G401.6 (cell line): ENCODE measurements around the gene CFAP97D2.
"Not testable (repeated sequence)": the region's sequence is repeated elsewhere in the genome, so short reads cannot be mapped to it uniquely, and the experiment has no call there.

ENCODE experiments used
- FAIRE-seq: peaks from 2 replicates; lab custom pipeline; 2012; peaks lifted over from hg19 to GRCh38; lab: Jason Lieb, UNC

The CFAP97D2 gene

DNA sequence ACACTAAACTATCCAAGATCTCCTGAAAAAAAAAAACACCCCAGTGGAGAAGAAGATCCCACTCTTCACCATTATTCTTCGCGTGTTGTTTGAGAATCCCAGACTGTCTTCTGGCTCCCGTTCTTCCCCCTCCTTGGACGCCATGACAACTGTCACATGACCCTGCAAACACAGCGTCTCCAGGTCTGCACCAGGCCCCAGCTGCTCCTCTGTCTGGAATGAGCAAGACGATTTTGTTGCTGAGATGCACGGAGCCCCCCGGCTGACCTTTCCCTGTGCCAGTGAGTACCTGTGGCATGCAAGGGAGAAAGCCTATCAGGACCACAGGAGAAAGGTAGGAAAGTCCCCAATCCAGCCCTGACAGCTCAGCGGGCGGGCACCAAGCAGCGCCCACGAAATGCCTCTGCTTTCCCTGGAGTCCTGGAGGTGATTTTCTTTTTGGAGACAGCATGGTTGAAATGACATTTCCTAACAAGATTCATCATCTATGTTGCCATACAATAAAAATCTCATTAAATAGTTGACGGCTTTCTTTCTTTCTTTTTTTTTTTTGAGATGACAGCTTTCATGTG is at the start of gene CFAP97D2:
Gene CFAP97D2, plus strand, starts transcription at position 171 of the 572 bp plus-strand sequence. Its CDS starts 74 bp downstream, at position 245.
- no peak for FAIRE-seq

GRCh38 chr13:114129649-114130062 is 49.4 kb upstream of the CFAP97D2 start:
- FAIRE-seq = no peak

DNA sequence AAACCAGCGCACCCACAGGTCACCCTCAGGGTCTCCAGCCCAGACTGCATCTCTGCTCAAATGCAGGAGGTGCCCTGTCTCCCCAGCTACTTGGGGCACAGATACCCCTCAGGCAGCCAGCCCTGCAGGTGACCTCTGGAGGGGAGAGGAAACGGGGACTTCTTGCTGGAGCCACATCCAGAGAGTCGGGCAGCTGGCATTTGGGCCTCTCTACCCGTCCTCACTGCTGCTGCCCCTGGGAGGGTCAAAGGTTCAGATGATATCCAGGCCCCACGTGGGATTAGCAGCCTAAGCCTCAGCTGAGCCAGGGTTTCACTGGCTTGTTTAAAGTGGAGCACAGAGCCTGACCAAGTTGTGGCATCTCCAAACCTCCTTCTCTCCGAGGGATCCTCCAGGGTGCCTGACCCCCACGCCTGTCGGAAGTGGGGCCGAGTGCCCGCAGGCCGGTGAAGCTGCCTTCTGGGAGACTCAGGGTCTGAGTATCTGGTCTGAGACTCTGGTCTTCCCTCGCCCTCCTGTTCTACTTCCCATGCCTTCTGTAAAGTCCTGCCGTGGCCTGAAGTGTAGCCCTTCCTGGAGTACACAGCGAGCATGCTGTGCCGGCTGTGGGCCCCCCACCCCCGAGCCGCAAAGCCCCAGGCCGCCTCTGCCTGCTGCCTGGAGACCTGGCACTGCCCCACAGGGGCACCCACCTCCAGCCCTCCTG is 48.8 kb upstream of the CFAP97D2 start:
- no peak for FAIRE-seq

- no peak for FAIRE-seq
These were observed 48.0 kb upstream of the CFAP97D2 start for GRCh38 chr13:114130837-114131582.

DNA sequence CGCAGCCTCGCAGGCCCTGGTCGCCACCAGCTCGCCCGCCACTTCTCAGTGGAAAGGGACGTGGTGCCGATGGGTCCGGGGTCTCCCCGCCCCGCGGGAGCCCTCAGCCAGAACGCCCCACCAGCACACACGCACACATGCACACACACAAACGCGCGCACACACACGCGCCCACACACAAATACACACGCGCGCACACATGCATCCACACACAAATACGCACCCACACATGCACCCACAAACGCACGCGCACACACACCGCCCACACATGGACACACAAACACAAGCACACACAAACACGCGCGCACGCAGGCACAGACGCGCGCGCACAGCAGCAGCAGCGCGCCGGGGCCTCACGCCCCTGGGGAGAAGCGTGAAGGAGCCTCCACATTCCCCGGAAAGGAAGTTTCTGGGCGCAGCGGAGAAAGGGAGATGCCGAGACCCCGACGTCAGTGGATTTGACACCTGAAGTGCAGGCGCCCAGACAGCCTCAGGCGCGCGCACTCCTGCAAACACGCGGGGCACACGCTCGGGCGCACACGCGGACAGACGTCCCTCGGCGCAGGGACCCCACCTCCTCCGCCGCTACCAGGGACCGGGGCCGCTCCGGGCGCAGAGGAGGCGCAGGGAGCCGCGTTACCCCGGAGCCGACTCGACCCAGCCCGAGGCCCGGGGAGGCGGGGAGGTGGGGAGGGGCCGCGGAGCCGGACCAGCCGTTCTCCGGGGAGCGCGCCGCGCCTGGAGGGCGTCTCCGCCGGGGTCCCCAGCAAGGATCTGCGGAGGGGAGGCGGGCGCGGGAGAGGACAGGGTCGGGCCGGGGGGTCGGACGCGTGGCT is 47.3 kb upstream of the CFAP97D2 start:
- no peak for FAIRE-seq

- FAIRE-seq = no peak
These were observed 46.5 kb upstream of the CFAP97D2 start, which contains the start of gene RASA3 for GRCh38 chr13:114132419-114133121. Gene RASA3 (minus strand): TSS chr13:114132623. CDS start chr13:114132489, 134 bp downstream.

GRCh38 chr13:114133126-114133525 is 45.9 kb upstream of the CFAP97D2 start:
- FAIRE-seq = not testable (repeated sequence)

DNA sequence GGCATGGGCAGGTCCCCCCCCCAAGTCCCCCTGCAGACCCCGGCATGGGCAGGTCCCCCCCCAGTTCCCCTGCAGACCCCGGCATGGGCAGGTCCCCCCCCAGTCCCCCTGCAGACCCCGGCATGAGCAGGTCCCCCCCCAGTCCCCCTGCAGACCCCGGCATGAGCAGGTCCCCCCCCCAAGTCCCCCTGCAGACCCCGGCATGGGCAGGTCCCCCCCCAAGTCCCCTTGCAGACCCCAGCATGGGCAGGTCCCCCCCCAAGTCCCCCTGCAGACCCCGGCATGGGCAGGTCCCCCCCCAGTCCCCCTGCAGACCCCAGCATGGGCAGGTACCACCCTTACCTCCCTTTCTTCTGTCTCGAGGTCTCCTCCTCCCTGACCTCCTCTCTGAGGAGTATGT is 45.5 kb upstream of the CFAP97D2 start:
- not testable (repeated sequence) for FAIRE-seq

DNA sequence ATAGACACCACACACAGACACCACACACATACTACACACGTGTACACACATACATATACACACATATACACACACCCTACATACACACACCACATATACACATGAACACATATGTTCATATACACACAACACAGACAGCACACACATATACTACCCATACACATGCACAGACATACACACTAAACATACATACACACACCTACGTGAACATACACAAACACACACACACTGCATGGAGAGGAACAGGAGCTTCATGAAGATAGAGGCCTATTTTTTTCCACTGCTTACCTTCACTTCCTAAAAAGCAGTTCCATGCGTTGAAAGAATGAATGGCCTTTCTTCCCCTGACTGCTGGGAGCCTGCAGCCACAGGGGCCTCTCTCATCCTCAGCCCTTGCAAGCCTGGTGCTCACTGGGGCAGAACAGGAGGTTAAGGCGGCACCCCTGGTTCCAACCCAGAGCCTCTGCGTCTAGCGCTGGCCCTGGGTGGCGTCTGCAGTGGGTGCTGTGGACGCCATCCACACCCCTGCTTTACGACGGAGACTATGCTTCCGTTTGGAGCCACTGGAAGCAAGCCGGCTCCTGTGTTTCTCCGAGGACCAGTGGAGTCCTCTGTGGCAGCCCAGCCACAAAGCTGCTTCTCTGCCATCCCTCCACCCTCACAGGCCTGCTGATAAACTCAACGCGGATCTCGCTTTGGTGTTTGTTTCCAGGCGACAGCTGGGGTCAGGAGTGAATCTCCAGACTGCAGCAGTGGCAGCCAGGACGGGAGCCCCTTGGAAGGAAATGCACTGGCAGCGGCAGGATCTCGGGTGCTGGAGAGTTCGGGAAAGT is 44.7 kb upstream of the CFAP97D2 start:
- no peak for FAIRE-seq

GRCh38 chr13:114134944-114135610 is 44.0 kb upstream of the CFAP97D2 start:
- FAIRE-seq = no peak

DNA sequence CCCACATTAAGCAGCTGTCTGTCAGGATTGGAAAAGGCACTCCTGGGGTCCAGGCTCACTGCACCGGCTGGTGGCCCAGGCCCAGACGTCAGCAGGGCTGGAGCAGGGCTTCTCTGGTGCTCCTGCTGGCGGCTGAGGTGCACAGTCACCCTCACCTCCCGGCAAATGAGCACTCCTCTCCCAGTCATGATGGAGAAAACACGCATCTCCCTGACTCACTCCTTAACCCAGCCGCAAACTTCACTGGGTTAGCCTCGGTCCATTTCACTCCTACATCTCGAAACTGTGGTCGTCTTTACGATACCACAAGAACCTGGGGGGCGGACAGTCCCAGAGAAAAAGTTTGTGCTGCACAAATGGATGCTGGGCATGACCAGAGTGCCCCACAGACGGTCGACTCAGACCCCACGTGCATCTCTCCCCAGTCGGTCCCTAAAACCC is 43.3 kb upstream of the CFAP97D2 start:
- FAIRE-seq = no peak

DNA sequence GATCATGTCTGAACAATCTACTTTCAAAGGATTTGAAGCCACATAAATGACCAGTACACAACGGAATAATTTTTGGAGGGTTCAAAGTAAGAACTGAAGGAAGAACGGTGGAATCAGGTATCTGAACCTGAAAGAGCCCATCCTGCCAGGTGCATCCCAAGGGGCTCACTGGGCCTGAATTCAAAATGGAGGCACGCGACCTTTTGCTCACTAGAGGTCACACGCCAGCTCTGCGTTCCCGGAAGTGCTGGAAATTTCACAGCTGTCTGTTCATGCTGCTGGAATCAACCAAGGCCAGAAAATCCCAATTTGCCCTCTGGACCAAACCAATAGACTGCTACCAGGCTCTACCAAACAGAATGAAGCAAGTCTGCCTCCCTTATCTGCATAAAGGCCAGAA is 42.5 kb upstream of the CFAP97D2 start:
- no peak for FAIRE-seq

- no peak for FAIRE-seq
These were observed 38.7 kb upstream of the CFAP97D2 start for GRCh38 chr13:114140131-114140905.

GRCh38 chr13:114140906-114141250 is 38.2 kb upstream of the CFAP97D2 start:
- FAIRE-seq = no peak

GRCh38 chr13:114141261-114141996 is 37.6 kb upstream of the CFAP97D2 start:
- no peak for FAIRE-seq

- FAIRE-seq = no peak
These were observed 36.9 kb upstream of the CFAP97D2 start for GRCh38 chr13:114142137-114142550.

- no peak for FAIRE-seq
These were observed 36.2 kb upstream of the CFAP97D2 start for GRCh38 chr13:114142640-114143490.
